GM21717 (cell line): Measurements from ENCODE around the gene RYR3.
"Not testable (repeated sequence)": the region's sequence is repeated elsewhere in the genome, so short reads cannot be mapped to it uniquely, and the experiment has no call there.

Source experiments
- ATAC-seq: cut with Tn5 transposase; IDR thresholded peaks from one replicate; pipeline ENCODE4 v1.9.1; 2021; ENCODE audit warnings: mild to moderate bottlenecking, moderate library complexity; ENCODE audit not compliant: unreplicated experiment

Gene RYR3

DNA sequence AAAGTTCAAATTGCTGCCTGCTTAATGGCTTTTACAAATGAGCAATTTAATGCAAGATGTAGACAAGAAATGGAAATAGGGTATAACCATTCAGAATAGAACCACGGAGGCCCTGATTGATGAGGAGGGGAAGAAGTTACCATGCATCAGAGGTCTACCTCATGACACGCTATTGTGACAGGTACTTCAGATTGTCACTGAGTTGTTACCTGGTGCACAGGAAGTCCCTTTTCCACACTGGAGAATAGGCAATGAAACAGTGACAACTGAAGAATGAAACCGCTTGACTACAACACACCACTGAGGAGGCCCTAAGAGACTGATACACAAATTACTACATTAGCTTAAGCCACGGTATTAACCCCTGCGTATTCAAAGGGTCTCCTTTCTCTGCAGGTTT lies 251.2 kb downstream of the RYR3 start:
- no peak for ATAC-seq

DNA sequence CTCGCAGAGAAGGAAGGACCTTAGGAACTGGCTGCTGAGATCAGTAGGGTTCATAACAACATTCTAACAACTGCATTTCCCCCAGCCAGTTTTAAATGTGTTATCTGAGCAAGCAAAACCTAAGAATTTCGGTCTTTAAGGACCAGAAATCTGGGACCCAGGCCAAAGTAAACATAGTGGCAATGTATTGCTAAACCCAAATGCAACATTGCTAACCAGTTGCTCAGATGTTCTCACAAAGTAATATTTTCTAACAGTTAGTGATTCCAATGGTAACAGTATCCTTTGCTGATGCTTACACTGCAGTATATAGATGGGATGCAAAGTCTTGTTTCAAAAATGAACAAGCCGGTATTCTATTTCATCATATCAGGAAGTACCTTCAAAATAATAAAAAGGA lies 254.3 kb downstream of the RYR3 start:
- ATAC-seq: no peak

DNA sequence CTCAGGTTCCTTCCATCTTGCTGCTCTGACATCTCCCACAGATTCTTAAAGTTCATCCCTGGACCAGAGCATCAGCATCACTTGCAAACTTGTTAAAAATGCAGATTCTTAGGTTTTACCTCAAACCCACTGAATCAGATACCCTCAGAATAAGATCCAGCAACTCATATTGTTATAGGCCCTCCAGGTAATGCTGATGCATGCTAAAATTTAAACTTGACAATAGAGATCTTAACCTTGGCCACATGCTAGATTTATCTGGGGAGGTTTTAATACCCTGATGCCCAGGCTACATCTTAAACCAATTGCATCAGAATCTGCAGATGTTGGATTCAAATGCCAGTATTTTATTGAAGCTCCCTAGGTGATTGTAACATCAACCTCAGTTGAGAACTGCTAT lies 256.9 kb downstream of the RYR3 start:
- no peak for ATAC-seq

DNA sequence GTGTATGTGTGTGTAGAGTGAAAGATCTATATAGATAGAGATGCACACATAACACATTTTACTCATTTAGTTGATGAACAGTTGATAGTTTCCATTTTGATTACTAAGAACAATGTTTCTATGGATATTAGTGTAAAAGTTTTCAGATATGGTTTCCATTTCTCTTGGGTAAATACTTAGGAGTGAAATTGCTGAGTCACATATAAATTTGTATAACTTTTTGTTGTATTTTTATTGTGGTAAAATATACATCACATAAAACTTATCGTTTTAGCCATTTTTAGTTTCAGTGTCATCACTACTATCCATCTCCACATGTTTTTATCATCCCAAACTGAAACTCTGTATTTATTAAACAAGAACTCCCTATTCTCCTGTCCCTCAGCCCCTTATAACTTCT lies 258.3 kb downstream of the RYR3 start:
- ATAC-seq: no peak

DNA sequence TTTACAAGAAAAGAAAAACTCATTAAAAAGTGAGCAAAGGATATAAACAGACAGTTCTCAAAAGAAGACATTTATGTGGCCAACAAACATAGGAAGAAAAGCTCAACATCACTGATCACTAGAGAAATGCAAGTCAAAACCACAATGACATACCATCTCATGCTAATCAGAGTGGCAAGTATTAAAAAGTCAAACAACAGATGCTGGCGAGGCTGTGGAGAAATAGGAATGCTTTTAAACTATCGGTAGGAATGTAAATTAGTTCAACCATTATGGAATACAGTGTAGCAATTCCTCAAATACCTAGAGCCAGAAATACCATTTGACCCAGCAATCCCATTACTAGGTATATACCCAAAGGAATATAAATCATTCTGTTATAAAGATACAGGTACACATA lies 267.1 kb downstream of the RYR3 start:
- ATAC-seq: not testable (repeated sequence)

DNA sequence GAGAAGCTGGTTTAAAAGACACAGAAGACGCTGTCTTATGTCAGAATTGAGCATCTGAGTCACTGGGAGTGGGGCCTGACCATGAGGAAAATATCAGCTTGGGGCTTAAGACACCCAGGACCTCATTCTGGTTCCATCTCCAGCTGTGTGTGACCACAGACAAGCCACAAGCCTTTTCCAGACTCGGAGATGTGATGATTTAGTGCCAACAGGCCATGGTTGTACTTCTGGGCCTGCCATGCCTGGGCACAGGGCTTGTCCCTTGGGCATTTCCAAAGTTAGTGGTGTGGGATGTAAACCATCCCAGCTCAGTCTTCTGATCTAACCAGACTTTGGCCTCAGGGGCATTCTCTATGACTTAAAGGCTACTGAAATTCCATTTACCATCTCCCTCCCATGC lies 269.8 kb downstream of the RYR3 start:
- no peak for ATAC-seq

DNA sequence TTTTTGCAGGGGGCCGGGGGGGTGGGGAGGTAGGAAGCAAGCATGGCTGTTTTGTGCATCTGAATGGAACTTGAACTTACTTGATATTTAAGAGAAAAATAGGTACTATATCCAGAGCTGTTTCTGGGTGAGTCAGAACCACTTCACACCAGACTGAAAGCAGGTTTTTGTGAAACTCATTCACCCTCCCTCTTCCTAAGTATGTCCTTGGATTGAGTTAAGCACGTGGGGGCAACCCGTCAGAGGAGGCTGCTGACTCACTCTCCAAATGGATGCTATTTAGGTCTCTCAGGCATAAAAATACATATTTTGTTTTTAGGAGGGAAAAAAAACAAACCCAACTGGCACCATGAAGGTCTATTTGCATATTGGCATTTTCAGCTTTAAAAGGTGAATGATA lies 270.3 kb downstream of the RYR3 start:
- no peak for ATAC-seq

DNA sequence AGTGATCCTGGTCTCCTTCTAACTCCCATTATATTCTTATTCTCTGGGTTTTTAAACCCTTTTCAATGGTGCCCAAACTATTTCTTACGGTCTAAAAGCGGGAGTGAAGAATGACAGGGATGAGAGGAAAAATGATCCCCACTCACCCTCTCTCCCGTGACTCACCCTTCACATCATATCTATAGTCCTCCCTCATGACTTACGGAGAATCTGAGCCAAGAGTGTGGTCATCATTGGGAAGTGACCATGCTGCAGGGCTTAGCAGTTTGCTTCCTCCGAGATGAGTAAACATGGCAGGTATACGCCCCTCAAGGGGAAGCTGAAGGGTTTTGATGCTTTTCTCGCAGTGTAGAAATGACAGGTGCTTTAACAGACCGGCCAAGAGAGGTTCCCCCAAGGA lies 274.0 kb downstream of the RYR3 start:
- ATAC-seq: no peak

DNA sequence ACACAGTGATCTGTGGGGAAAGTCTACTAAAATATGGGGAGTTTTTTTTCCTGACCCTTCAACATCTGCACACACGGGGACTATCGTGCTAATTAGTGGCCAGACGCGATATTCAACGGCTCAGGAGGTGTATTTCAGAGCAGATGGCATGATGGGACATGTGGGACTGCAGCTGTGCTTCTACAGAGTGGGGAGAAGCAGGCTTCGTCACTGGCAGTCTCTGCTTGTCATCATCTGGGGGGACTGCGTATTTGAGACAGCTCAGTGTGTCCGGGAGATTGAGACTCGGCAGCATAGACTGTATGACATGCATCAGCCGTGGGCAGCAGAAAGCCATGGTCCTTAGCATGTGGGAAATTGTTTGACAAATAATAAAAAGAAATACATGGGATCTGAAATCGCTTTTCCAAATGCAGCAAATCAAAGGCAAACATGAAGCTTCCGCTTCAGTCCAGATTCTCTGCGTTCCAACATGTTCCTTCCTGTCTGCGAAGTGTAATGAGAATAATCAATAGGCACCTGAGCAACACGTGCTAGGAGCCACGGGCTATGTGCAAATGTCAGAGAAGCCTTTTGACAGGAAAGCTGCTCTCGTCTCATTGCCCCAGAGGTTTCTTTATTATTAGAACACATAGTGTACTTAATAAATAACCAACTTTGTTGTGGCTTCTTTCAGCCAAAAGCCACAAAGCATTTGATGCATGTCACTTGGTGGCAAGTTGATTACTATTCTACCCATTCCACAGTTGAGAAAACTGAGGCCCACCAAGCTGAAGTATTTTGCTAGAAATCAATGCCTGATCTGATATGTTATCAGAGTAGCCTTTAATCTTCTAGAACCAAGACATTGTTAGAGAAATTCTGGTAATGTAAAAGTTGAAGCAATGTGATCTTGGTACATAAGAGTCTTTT lies 276.3 kb downstream of the RYR3 start:
- no peak for ATAC-seq

DNA sequence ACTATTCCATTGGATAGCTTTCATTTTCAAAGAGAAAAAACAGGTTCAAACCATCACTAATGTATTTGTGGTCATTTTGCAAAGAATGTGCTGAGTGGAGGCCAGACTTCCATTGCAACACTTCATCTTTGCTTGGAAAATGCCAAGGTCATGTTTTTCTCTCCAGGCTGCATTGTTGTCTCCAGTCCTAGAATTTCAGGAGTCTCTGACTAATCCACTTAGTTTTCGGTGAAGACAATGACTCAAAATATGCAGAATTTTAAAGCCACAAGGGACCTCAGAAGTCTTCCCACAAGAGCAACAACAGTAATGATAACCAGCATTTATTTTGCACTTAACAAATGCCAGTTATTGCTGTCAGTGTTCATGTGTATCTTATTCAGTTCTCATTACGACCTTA lies 277.0 kb downstream of the RYR3 start:
- ATAC-seq: no peak

DNA sequence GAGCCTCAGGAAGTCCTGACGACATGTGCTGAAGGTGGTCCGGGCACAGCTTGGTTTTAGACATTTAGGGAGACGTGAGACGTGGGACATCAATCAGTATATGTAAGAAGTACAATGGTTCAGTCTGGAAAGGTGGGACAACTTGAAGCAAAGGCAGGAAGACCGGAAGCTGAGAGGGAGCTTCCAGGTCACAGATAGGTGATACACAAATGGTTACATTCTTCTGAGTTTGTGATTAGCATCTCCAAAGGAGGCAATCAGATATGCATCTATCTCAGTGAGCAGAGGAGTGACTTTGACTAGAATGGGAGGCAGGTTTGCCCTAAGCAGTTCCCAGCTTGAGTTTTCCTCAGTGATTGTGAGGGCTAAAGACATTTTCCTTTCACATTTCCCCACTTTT lies 282.1 kb downstream of the RYR3 start:
- no peak for ATAC-seq

DNA sequence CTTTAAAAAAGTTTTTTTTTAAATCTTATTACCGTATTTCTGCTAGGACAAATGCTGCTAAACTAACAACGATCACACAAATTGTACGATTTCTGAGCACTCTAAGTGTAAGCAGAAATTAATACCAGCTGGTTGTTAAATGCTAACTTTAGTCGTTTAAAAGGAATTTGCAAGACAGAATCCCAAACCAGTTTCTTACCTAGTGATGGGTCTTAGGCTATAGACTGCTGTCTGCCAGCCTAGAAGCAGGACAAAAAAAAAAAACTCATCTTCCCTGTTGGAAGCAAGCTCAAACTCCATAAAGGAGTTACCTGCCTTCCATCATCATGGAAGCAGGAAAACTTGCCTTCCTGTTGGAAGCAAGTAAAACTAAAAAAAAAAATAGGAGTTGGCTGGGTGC lies 287.6 kb downstream of the RYR3 start:
- not testable (repeated sequence) for ATAC-seq

DNA sequence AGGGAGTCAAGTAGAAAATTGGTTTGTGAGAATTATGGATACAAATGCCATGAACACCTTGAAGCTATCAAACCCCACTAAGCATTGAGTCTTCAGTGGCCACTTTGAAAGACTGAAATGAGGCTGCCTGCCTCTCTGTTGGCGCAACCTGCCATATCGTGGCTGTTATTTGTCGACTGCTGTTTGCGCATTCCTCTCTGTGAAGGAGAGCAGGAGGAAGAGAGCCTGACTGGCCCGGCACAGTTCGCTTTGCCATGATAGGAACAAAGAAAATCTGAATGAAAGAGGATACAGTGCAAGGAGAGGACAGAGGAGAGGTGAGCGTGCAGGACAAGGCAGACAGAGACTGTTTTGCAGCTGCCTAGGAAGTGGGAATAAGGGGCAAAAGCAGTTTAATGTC lies 289.4 kb downstream of the RYR3 start:
- no peak for ATAC-seq

DNA sequence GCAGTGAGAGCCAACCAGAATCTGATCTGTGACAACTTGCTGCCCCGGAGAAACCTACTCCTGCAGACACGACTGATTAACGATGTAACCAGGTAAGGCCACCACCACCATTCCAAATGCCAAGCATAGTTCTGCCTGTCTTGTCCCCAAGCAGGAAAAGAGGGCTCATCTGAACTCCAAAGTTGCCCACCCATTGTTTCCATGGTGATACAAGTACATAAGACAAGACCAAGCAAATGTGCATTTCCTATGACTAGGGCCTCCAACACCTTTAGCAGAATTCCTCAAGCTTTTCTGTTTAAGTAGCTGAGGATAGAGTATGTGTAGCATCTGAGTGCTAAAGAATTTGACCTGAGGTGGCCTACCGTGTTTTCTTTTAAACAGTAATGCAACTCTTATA lies 290.7 kb downstream of the RYR3 start:
- ATAC-seq: no peak

DNA sequence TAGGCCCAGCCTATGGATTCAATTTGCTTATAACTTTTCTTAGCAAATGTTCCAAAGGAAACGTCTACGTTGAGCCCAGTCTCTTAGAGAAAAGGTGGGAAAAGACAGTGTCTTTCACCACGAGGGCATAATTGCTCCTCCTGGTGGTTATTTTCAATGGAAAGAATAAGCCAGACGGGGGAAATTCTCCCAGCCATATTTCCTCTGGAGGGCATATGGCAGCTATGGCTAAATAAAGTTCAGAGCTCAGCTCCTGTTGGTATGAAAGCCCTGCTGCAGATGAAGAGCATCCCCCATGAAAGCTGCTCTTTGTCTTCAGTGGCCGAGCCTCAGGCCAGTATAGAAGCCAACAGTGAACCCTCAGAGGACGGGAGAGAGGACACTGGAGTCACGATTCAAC lies 297.9 kb downstream of the RYR3 start:
- ATAC-seq: no peak

DNA sequence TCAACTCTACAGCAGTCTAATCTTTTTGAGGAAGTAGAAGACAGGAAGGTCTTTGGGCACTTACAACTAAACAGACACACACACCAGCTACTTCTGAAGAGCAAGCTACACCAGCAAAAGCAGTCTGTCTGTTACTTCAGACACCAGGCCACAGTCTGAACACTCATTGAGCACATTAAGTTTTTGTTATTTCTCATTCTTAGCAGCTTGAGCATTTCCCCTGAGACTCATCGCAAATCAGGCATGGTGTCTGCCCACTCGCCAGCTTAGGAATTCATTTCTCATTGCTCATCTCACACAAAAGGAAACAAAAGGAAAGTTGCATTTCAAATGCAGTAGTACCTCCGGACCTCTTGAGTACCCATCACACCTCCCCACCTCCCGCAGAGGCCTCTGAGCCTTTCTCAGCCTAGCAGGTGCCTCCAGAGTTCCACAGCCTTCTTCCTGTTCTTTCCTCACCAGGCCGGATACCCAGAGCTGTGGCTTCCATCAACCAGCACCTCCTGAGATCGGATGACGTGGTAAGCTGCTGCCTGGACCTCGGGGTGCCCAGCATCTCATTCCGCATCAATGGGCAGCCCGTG lies 302.0 kb downstream of the RYR3 start:
- ATAC-seq: no peak

DNA sequence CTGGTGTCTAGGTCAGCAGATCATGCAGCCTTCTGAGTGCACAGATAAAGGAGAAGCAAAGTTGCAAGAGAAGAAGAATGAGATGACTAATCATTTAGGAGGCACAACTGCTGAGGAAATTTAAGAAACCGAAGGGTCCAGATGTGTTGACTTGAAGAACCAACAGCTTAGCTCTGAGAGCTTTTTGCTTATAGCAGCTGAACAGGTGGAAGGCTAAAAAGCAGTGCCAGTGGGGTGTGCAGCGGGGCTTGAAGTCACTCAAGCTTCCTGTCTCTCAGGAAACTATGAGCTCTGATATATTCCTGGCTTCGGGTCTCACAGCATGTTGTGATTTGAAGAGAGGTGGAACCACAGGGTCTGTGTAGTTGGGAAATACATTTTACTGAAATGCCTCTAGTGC lies 305.7 kb downstream of the RYR3 start:
- ATAC-seq: no peak

DNA sequence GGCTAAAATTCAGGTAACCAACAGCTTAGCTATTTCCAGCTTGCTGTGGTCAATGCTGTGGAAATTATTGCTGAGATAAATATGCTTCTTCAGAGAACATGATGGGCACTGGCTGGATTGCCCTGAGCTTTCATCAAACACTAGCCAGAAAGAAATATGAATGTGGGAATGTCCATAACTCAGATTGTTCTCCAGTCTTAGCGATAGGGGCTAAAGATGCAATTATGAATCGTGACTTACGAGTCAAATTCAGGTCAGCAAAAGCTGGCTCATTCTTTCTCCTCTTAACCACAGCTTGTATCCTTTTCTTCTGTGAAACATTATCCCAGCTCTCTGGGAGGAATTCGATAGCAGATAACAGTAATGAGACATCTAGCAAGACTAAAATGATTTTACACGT lies 307.6 kb downstream of the RYR3 start:
- no peak for ATAC-seq

DNA sequence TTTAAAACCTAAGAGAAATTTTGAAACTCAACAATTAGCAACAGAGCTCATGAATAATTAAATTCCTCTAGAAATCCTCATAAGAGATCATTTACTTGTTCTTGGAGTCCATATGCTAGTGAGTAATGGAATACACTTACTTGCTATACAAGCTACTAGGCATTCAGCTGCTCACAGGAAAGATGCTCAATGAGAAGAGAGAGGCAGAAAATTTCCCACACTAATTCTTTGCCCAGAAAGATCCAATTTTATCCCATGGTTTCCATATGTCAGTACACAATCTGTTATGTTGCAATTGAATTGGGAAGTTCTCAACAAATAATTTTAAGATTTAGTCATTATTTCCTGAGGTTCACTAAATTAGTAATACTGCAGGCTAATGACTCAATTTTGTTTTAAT lies 310.4 kb downstream of the RYR3 start:
- ATAC-seq: no peak

DNA sequence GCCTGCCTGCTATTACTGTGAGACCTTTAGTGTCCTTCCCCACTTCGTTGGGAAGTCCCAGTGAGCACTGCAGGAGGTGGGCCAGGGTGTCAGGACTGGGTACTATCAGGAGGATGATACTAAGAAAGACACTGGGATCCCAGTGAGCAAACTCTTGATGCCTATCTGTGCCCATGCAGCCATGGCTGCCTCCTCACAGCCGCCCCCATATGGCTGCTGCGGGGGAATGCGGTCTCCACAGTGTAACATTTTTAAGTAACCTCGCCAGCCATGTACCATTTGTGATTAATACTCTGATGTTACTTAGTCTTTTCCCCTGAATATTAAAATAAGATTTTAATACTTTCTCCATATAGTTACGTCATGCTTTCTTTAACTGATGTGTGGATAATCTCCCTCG lies 312.2 kb downstream of the RYR3 start:
- ATAC-seq: no peak

DNA sequence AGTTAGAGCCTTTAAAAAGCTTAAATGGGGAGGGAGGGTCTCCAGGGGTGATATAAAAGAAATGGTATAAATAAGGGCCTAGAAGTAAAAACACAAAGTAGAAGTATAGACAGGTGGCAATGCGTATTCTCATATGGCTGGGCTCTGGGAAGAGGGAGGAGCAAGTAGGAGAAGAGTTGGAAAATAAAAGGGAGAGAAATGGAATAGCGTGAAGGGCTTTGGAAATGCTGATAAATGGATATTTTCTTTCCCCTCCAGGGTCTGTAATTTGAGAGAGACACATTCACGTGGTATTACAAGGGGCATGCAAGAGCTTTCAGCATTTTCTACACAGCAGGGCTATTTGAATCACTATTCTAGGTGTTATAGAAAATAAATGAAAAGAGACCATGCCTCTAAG lies 313.7 kb downstream of the RYR3 start:
- ATAC-seq: no peak

DNA sequence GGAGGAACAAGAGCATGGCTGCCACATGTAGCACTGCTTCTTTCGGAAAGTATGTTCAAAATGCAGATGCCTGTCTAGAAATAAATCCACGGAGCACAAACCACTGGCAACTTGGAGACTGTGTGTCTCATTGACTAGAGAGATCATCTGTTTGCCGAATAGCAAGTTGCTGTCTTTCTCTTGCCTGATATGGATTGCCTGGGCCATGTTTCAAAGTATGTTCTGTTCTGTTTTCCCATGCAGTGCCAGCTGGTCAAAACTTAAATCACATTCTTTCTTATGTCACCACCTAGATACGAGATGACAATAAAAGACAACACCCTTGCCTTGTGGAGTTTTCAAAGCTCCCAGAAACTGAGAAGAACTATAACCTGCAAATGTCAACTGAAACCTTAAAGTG lies 318.9 kb downstream of the RYR3 start:
- ATAC-seq: no peak

DNA sequence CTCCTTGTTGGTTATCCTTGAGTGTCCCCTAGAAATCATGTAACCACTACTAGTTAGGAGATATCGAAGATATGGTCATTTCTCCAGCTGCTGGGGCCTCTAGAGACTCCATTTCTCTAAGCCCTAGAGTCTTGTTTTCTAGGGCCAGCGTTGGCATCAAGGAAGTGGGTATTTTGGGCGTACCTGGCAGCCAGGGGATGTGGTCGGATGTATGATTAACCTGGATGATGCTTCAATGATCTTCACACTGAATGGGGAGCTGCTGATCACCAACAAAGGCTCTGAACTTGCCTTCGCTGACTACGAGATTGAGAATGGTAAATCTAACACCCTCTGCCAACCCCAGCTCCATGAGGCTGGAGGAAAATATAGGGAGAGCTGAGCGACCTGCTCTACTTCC lies 325.5 kb downstream of the RYR3 start:
- ATAC-seq: no peak
